Keratinocyte (primary cell): ENCODE data around the gene POMC. TPM values are rescaled to one million over a fixed set of nuclear protein-coding genes. Genes with fewer than 3 reads are reported as not detected.

Source experiments
- DNase-seq: peaks from one replicate; pipeline ENCODE4 v3.0.0-alpha.2; 2011; ENCODE audit warnings: low read depth, missing footprints, low spot score
- FAIRE-seq: peaks from 2 replicates; lab custom pipeline; 2011; peaks lifted over from hg19 to GRCh38; lab: Jason Lieb, UNC
- H2AFZ ChIP-seq: 2 replicates; pipeline ENCODE4 v1.6.0; 2012; ENCODE audit warnings: low read length, control low read depth, inconsistent platforms; ENCODE audit not compliant: control insufficient read depth
- H3K27ac ChIP-seq: 2 replicates; pipeline ENCODE4 v1.5.1; 2011; ENCODE audit warnings: low read length; ENCODE audit not compliant: control insufficient read depth, insufficient read depth
- H3K27me3 ChIP-seq: 3 replicates; pipeline ENCODE4 v1.6.0; 2011; ENCODE audit warnings: low read length; ENCODE audit not compliant: control insufficient read depth, insufficient read depth; ENCODE audit errors: extremely low read depth
- H3K36me3 ChIP-seq, 2 experiments: 2 replicates in 1 of 2; 3 replicates in 1 of 2; pipeline ENCODE4 v1.5.1; 2011; ENCODE audit warnings: low read length in 2 of 2, mild to moderate bottlenecking in 1 of 2; ENCODE audit not compliant: control insufficient read depth in 2 of 2, insufficient read depth in 2 of 2; ENCODE audit errors: extremely low read depth in 1 of 2
- H3K4me1 ChIP-seq: 3 replicates; pipeline ENCODE4 v1.5.1; 2011; ENCODE audit warnings: low read length; ENCODE audit not compliant: control insufficient read depth, insufficient read depth; ENCODE audit errors: extremely low read depth
- H3K4me2 ChIP-seq: 3 replicates; pipeline ENCODE4 v1.6.0; 2011; ENCODE audit warnings: low read depth, low read length; ENCODE audit not compliant: control insufficient read depth, insufficient read depth; ENCODE audit errors: extremely low read depth
- H3K4me3 ChIP-seq, 3 experiments: fragments of 200-600 bp in 1 of 3; sonication (generic) in 1 of 3; 2 replicates in 2 of 3; 3 replicates in 1 of 3; pipeline ENCODE4 v1.5.1; 2011 to 2016; ENCODE audit warnings: low read length in 3 of 3, mild to moderate bottlenecking in 3 of 3, control low read depth in 2 of 3, inconsistent platforms in 1 of 3, low read depth in 1 of 3, mixed read lengths in 1 of 3, mixed run types in 1 of 3, moderate library complexity in 1 of 3; ENCODE audit not compliant: control insufficient read depth in 2 of 3, insufficient read depth in 2 of 3; ENCODE audit errors: extremely low read depth in 1 of 3
- H3K79me2 ChIP-seq: 2 replicates; pipeline ENCODE4 v1.6.0; 2012; ENCODE audit warnings: low read length; ENCODE audit not compliant: control insufficient read depth, insufficient read depth
- H3K9ac ChIP-seq: 3 replicates; pipeline ENCODE4 v1.6.0; 2011; ENCODE audit warnings: low read length; ENCODE audit not compliant: control insufficient read depth, insufficient read depth; ENCODE audit errors: extremely low read depth
- H3K9me1 ChIP-seq: 3 replicates; pipeline ENCODE4 v1.6.0; 2011; ENCODE audit warnings: low read length; ENCODE audit not compliant: control insufficient read depth, insufficient read depth; ENCODE audit errors: extremely low read depth
- H3K9me3 ChIP-seq: 2 replicates; pipeline ENCODE4 v1.5.1; 2012; ENCODE audit warnings: low read depth, low read length; ENCODE audit not compliant: control insufficient read depth
- H4K20me1 ChIP-seq: 3 replicates; pipeline ENCODE4 v1.6.0; 2011; ENCODE audit warnings: low read length; ENCODE audit not compliant: control insufficient read depth, insufficient read depth; ENCODE audit errors: extremely low read depth
- CTCF ChIP-seq, 3 experiments: IDR thresholded peaks in 1 of 3; conservative IDR thresholded peaks in 1 of 3; optimal IDR thresholded peaks in 1 of 3; 2 replicates in 2 of 3; 3 replicates in 1 of 3; pipeline versions ENCODE3 to v1.5.1; 2011; ENCODE audit warnings: low read length in 3 of 3, mild to moderate bottlenecking in 3 of 3, moderate library complexity in 2 of 3, control low read depth in 1 of 3, inconsistent platforms in 1 of 3; ENCODE audit not compliant: insufficient read depth in 2 of 3; ENCODE audit errors: extremely low read depth in 1 of 3
- EZH2 ChIP-seq: IDR thresholded peaks from one replicate; pipeline ENCODE4 v1.6.1; 2012; ENCODE audit warnings: inconsistent platforms, mild to moderate bottlenecking, low read length, moderate library complexity
- dilution Hi-C: fragments of 300-500 bp; cut with MboI; formaldehyde crosslinking; loops from one replicate; pipeline ENCODE4 v1.7.0; 2020; ENCODE audit warnings: low sequenced_read_pairs; ENCODE audit not compliant: extremely low pct_ligation_motif_present
- polyA plus RNA-seq, 5 experiments: library from polyadenylated mRNA; depleted of rRNA in 3 of 5; stranded (reverse) in 3 of 5; stranded (forward) in 1 of 5; unstranded in 1 of 5; fragments of >200 nt; gene quantifications; 1 replicate in 1 of 5; 2 replicates in 3 of 5; 3 replicates in 1 of 5; pipeline versions ENCODE4 v1.2.1 to v1.2.3, GENCODE V29; 2011 to 2012; ENCODE audit warnings: missing spikeins in 2 of 5, low read depth in 1 of 5, low replicate concordance in 1 of 5

POMC gene
- polyA plus RNA-seq, 1 donor (not counting 4 experiments of a cell fraction or from before 2014, with no cell fraction given) = not detected

GRCh38 chr2:25174192-25174861 is 5.9 kb upstream of the POMC start:
- peaks cover 27% of the 10 kb centered on the region for H3K27me3 ChIP-seq
- dilution Hi-C loops = no loop called here

GRCh38 chr2:25173719-25174118 is 5.3 kb upstream of the POMC start:
- no peak overlapping the region for H3K4me3 ChIP-seq
- peaks cover 33% of the 10 kb centered on the region for H3K27me3 ChIP-seq
- no peak overlapping the region for H2AFZ ChIP-seq
- no peak for DNase-seq
- no peak overlapping the region for H3K9ac ChIP-seq
- no peaks in the 10 kb centered on the region for H3K9me1 ChIP-seq
- peaks cover under 1% of the 10 kb centered on the region for H3K4me1 ChIP-seq
- FAIRE-seq = no peak
- no peaks in the 10 kb centered on the region for H3K9me3 ChIP-seq
- no peak overlapping the region for H3K4me2 ChIP-seq
- no peak overlapping the region for H3K27ac ChIP-seq
- no peaks in the 10 kb centered on the region for H4K20me1 ChIP-seq
- dilution Hi-C loops = no loop called here
- TF ChIP-seq EZH2 = no peak
- no peak for TF ChIP-seq CTCF (optimal IDR thresholded peaks at IDR 0.05 in 1 of 3, IDR thresholded peaks at IDR 0.05 in 1 of 3, conservative IDR thresholded peaks at IDR 0.05 in 1 of 3; ENCODE audit: extremely low read depth in 1 of 3, insufficient read depth in 2 of 3, low read length in 3 of 3)
- H3K79me2 ChIP-seq = no peaks in the 10 kb centered on the region
- H3K36me3 ChIP-seq = no peaks in the 10 kb centered on the region

More at GRCh38 chr2:25174192-25174861, 5.9 kb upstream of the POMC start:
- H3K9me3 ChIP-seq = no peaks in the 10 kb centered on the region
- H3K4me3 ChIP-seq = no peak overlapping the region
- no peak overlapping the region for H2AFZ ChIP-seq
- TF ChIP-seq EZH2 = no peak
- no peak for TF ChIP-seq CTCF (optimal IDR thresholded peaks at IDR 0.05 in 1 of 3, IDR thresholded peaks at IDR 0.05 in 1 of 3, conservative IDR thresholded peaks at IDR 0.05 in 1 of 3; ENCODE audit: extremely low read depth in 1 of 3, insufficient read depth in 2 of 3, low read length in 3 of 3)
- H3K27ac ChIP-seq = no peak overlapping the region
- no peaks in the 10 kb centered on the region for H3K9me1 ChIP-seq
- H3K4me2 ChIP-seq = no peak overlapping the region
- H3K4me1 ChIP-seq = no peaks in the 10 kb centered on the region
- DNase-seq (no peak), FAIRE-seq (no peak)
- H4K20me1 ChIP-seq = no peaks in the 10 kb centered on the region
- no peaks in the 10 kb centered on the region for H3K79me2 ChIP-seq
- no peak overlapping the region for H3K9ac ChIP-seq
- H3K36me3 ChIP-seq = no peaks in the 10 kb centered on the region
